MM.1S (cell line): ENCODE measurements around the gene SLC38A11.

ENCODE experiments used
- EZH2 ChIP-seq: fragments of 300-600 bp; sonication (generic); optimal IDR thresholded peaks from 2 replicates; pipeline ENCODE3; 2017; ENCODE audit warnings: low read depth, mild to moderate bottlenecking, antibody characterized with exemption, low read length, mixed read lengths
- TF ChIP-seq, protein P1 (sequence below): fragments of 300-600 bp; sonication (generic); IDR thresholded peaks from 2 replicates; pipeline ENCODE4 v1.5.1; 2016; ENCODE audit warnings: antibody characterized with exemption, low read length, mixed read lengths

DNA sequence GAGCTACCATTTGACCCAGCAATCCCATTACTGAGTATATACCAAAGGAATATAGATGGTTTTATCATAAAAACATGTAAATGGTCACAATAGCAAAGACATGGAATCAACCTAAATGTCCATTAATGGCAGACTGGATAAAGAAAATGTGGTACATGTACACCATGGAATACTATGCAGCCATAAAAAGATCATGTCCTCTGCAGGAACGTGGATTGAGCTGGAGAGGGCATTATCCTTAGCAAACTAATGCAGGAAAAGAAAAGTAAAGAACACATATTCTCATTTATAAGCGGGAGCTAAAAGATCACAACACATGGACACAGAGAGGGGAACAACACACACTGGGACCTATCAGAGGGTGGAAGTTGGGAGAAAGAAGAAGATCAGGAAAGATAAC lies 22.9 kb downstream of the SLC38A11 start:
- TF ChIP-seq, protein P1, sequence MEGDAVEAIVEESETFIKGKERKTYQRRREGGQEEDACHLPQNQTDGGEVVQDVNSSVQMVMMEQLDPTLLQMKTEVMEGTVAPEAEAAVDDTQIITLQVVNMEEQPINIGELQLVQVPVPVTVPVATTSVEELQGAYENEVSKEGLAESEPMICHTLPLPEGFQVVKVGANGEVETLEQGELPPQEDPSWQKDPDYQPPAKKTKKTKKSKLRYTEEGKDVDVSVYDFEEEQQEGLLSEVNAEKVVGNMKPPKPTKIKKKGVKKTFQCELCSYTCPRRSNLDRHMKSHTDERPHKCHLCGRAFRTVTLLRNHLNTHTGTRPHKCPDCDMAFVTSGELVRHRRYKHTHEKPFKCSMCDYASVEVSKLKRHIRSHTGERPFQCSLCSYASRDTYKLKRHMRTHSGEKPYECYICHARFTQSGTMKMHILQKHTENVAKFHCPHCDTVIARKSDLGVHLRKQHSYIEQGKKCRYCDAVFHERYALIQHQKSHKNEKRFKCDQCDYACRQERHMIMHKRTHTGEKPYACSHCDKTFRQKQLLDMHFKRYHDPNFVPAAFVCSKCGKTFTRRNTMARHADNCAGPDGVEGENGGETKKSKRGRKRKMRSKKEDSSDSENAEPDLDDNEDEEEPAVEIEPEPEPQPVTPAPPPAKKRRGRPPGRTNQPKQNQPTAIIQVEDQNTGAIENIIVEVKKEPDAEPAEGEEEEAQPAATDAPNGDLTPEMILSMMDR: no peak
- no peak for TF ChIP-seq EZH2
